Kidney (tissue), 14 donors: ENCODE measurements around the gene BNC2. TPM values are rescaled to one million over a fixed set of nuclear protein-coding genes. Genes with fewer than 3 reads are reported as not detected.

Experiments
- DNase-seq, 5 donors: peaks; one replicate each; pipeline ENCODE4 v3.0.0-alpha.2; 2013 to 2020
- FAIRE-seq: peaks from 2 replicates; lab custom pipeline; 2012; peaks lifted over from hg19 to GRCh38; lab: Jason Lieb, UNC
- H3K27ac ChIP-seq, 2 donors: one replicate each; pipeline ENCODE4 v1.7.0; 2013; ENCODE audit warnings: low read depth in 2 of 2, low read length in 2 of 2, inconsistent platforms in 1 of 2
- H3K27me3 ChIP-seq: one replicate; pipeline ENCODE4 v1.7.1; 2013; ENCODE audit warnings: low read length, inconsistent platforms; ENCODE audit not compliant: control insufficient read depth, insufficient read depth
- H3K36me3 ChIP-seq, 3 donors: one replicate each; pipeline versions ENCODE4 v1.7.0 to v1.7.1; 2013; ENCODE audit warnings: low read length in 3 of 3, control low read depth in 1 of 3, inconsistent platforms in 1 of 3; ENCODE audit not compliant: insufficient read depth in 3 of 3, control insufficient read depth in 2 of 3
- H3K4me1 ChIP-seq, 3 donors: one replicate each; pipeline versions ENCODE4 v1.7.0 to v1.7.1; 2013; ENCODE audit warnings: low read length in 3 of 3, inconsistent platforms in 1 of 3, low read depth in 1 of 3; ENCODE audit not compliant: control insufficient read depth in 2 of 3, insufficient read depth in 2 of 3
- H3K4me3 ChIP-seq, 3 donors: one replicate each; pipeline versions ENCODE4 v1.7.0 to v1.8.1; 2013; ENCODE audit warnings: low read length in 3 of 3, control low read depth in 1 of 3, inconsistent platforms in 1 of 3
- H3K9ac ChIP-seq, 3 donors: one replicate each; pipeline versions ENCODE4 v1.7.0 to v1.7.1; 2013; ENCODE audit warnings: low read length in 3 of 3, control low read depth in 1 of 3, inconsistent platforms in 1 of 3
- H3K9me3 ChIP-seq, 3 donors: one replicate each; pipeline versions ENCODE4 v1.7.0 to v1.7.1; 2013; ENCODE audit warnings: low read length in 3 of 3, control low read depth in 1 of 3, inconsistent platforms in 1 of 3; ENCODE audit not compliant: control insufficient read depth in 2 of 3, insufficient read depth in 1 of 3
- intact Hi-C: fragments of 100-400 bp; cut with DNase I; formaldehyde crosslinking; loops from one replicate; pipeline ENCODE4 v1.11.1; 2022
- polyA plus RNA-seq: library from polyadenylated mRNA; stranded (reverse); fragments of 350-450 nt; fragmentation: Illumina TruSeq; extraction: RNeasy Lipid Tissue Mini Kit (QIAGEN cat#74804); gene quantifications from one replicate; pipeline ENCODE4 v1.2.3, GENCODE V29; 2014; ENCODE audit warnings: low read depth, low replicate concordance; ENCODE audit not compliant: insufficient read depth
- total RNA-seq: library from RNA; stranded (reverse); fragmentation: NEBNext Ultra II Directional; extraction: Animal tissue kit (Norgen Biotek cat#: 25700); gene quantifications from one replicate; pipeline ENCODE4 v1.2.1, GENCODE V29; 2021
- TF ChIP-seq, protein P1 (sequence below): IDR thresholded peaks from 3 replicates; pipeline ENCODE4 v1.5.1; 2012; ENCODE audit warnings: mild to moderate bottlenecking, moderate library complexity, borderline replicate concordance; ENCODE audit not compliant: insufficient read depth; ENCODE audit errors: extremely low read depth
- donor health status: control.
- donor health status: control.
- donor health status: control.
- donor health status: control.
- donor health status: control.
- donor health status: DM: yes; HTN: yes; CAD: no.
- donor health status: Normal renal cell carcinoma (clear cell type).

BNC2 gene
- total and polyA plus RNA-seq, 2 donors from 2014 or later = 5.4 to 37.9 TPM

DNA sequence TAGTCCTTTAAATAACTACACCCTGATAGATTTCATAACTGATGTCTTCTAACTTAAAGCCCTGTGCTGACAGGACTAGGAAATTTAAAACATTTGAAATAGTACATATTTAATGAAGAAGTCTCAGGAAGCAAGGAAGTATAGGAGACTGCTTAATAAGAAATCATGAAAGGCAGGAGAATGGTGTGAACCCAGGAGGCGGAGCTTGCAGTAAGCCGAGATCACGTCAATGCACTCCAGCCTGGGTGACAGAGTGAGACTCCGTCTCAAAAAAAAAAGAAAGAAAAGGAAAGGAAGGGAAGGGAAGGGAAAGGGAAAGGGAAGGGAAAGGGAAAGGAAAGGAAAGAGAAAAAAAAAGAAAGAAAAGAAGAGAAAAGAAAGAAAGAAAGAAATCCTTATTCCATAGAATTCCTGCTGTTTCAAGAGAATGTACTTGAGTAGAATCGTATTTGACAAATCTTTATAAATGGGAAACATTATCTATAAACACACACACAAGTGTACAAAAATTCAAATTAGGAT, 74.1 kb downstream of the BNC2 start:
- no peaks in the 10 kb centered on the region for H3K4me1 ChIP-seq
- H3K36me3 ChIP-seq = no peaks in the 10 kb centered on the region
- intact Hi-C loops = no loop called here
- no peak overlapping the region for H3K9ac ChIP-seq
- H3K27me3 ChIP-seq = no peaks in the 10 kb centered on the region
- FAIRE-seq (no peak), DNase-seq (no peak)
- no peaks in the 10 kb centered on the region for H3K9me3 ChIP-seq
- no peak overlapping the region for H3K27ac ChIP-seq
- H3K4me3 ChIP-seq = no peak overlapping the region
- TF ChIP-seq, protein P1, sequence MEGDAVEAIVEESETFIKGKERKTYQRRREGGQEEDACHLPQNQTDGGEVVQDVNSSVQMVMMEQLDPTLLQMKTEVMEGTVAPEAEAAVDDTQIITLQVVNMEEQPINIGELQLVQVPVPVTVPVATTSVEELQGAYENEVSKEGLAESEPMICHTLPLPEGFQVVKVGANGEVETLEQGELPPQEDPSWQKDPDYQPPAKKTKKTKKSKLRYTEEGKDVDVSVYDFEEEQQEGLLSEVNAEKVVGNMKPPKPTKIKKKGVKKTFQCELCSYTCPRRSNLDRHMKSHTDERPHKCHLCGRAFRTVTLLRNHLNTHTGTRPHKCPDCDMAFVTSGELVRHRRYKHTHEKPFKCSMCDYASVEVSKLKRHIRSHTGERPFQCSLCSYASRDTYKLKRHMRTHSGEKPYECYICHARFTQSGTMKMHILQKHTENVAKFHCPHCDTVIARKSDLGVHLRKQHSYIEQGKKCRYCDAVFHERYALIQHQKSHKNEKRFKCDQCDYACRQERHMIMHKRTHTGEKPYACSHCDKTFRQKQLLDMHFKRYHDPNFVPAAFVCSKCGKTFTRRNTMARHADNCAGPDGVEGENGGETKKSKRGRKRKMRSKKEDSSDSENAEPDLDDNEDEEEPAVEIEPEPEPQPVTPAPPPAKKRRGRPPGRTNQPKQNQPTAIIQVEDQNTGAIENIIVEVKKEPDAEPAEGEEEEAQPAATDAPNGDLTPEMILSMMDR = no peak

DNA sequence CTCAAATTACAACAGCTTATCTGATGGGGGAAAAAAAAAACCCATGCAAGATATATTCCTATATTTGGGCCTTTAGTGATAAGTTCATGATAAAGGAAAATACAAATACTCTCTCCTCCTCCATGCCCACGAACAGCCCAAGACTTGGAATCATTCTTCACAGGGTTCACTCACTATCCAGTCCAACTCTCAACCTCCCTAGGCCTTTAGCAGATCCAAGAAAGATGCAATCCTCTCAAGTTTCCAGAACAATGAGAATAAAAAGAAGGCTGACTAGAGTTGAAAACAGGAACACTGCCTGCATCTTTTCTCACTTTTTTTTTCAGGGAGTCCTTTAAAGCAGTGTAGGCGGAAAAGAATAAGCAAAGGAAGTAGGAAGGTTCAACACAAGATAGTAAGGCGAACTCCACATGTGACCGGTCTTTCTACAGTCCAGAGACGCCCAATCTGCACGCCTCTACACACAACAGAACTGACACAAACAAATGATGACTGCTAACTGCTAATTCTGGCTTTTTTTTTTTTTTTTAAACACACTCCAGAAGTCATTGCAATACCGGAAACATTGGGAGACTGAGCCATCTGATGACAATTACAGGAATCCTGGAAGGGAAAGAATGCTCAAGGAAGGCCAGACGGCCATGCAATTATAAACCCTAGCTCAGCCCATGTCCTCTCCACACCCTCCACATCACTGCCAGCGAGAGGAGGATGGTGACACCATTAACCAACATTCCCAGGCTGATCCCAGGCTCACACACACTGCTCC, 75.4 kb downstream of the BNC2 start:
- TF ChIP-seq, protein P1 = no peak
- DNase-seq (no peak), FAIRE-seq (no peak)
- intact Hi-C loops = no loop called here
- H3K4me3 ChIP-seq = no peak overlapping the region
- no peaks in the 10 kb centered on the region for H3K36me3 ChIP-seq
- H3K27me3 ChIP-seq = no peaks in the 10 kb centered on the region
- no peaks in the 10 kb centered on the region for H3K9me3 ChIP-seq
- no peak overlapping the region for H3K27ac ChIP-seq
- H3K4me1 ChIP-seq = no peaks in the 10 kb centered on the region
- H3K9ac ChIP-seq = no peak overlapping the region

GRCh38 chr9:16794103-16794502, 76.4 kb downstream of the BNC2 start:
- no peaks in the 10 kb centered on the region for H3K27me3 ChIP-seq
- intact Hi-C loops = no loop called here
- no peak for DNase-seq
- no peak for FAIRE-seq
- H3K4me1 ChIP-seq = no peaks in the 10 kb centered on the region
- no peak overlapping the region for H3K27ac ChIP-seq
- H3K9ac ChIP-seq = no peak overlapping the region
- no peaks in the 10 kb centered on the region for H3K36me3 ChIP-seq
- TF ChIP-seq, protein P1 = no peak
- no peaks in the 10 kb centered on the region for H3K9me3 ChIP-seq
- no peak overlapping the region for H3K4me3 ChIP-seq

GRCh38 chr9:16787724-16788123, 82.7 kb downstream of the BNC2 start:
- Histone ChIP-seq H3K4me1 (no peaks in the 10 kb centered on the region), H3K27ac (no peak overlapping the region), H3K9ac (no peak overlapping the region), H3K27me3 (no peaks in the 10 kb centered on the region), H3K9me3 (no peaks in the 10 kb centered on the region), H3K4me3 (no peak overlapping the region), H3K36me3 (no peaks in the 10 kb centered on the region)
- FAIRE-seq (no peak), DNase-seq (no peak)
- intact Hi-C loops = no loop called here
- TF ChIP-seq, protein P1 = no peak
